ENCODE measurements around the gene CCDC106.

Gene CCDC106

DNA sequence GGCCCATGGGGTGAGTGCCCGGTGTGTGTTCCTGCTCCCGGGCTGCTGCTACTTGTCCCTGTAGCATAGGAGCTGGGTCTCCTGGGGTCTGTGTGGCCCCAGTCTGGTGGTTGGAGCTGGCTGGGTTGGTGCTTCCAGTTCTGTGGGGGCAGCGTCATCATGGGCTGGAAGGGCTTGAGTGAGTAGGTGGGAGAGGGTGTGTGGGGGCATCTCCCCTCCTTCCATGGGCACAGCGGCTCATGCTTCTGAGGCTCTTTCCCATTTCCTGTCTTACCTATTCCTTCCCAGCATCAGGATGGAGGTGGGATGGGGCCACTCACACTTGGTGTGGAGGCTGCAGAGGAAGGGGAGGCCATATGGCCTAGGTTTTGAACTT is 19.0 kb downstream of the CCDC106 start:
- Histone ChIP-seq H2BK120ac (ENCODE audit: low read depth, low read length) (no peak overlapping the region), H3K79me2 (ENCODE audit: control insufficient read depth, insufficient read depth, low read length) (peaks cover 66% of the 10 kb centered on the region), H4K5ac (ENCODE audit: low read length) (no peak overlapping the region), H3K27me3 (ENCODE audit: insufficient read depth, low read length, poor library complexity) (no peaks in the 10 kb centered on the region), H3K79me1 (ENCODE audit: low read length) (peaks cover 17% of the 10 kb centered on the region), H3K18ac (ENCODE audit: low read length) (no peak overlapping the region), H3K9ac (ENCODE audit: low read length) (no peak overlapping the region), H3K27ac (ENCODE audit: low read depth, low read length) (no peak overlapping the region), H4K8ac (ENCODE audit: low read depth, low read length) (no peak overlapping the region), H3K4me2 (ENCODE audit: low read length) (no peak overlapping the region), H3K23ac (ENCODE audit: low read length) (no peak overlapping the region), H3K4me1 (ENCODE audit: control insufficient read depth, low read depth, low read length) (no peaks in the 10 kb centered on the region), H3K4ac (ENCODE audit: low read depth, low read length) (no peak overlapping the region), H2AK5ac (ENCODE audit: low read length) (no peak overlapping the region), H2BK5ac (ENCODE audit: low read length) (no peak overlapping the region), H3K36me3 (ENCODE audit: control insufficient read depth, insufficient read depth, low read length) (peaks cover 38% of the 10 kb centered on the region), H3K4me3 (ENCODE audit: low read length) (no peak overlapping the region), H3K56ac (ENCODE audit: low read length) (no peak overlapping the region), H2BK15ac (replicated peaks; ENCODE audit: low read depth) (no peak overlapping the region)
- WGBS (ENCODE audit: extremely low coverage, insufficient coverage, low lambda C conversion rate): no CpG with 5 or more reads among the region's 4 CpGs
- no peak for DNase-seq

DNA sequence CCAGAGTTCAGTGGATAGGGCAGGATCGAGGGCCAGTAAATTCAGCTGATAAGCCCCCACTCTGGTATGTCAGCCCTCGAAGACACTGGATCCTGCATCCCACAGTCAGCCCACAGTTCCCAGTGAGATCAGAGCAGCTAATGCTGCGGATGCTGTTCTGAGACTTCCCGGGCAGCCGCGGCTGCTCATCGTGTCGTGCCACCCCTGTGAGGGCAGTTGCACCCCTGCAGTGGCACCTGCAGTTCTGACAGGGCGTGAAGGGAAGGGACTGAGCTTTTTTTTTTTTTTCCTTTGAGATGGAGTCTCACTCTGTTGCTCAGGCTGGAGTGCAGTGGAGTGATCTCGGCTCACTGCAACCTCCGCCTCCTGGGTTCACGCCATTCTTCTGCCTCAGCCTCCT is 19.5 kb downstream of the CCDC106 start:
- no peak overlapping the region for H3K9ac ChIP-seq (ENCODE audit: low read length)
- no peak overlapping the region for H3K4ac ChIP-seq (ENCODE audit: low read depth, low read length)
- H3K18ac ChIP-seq (ENCODE audit: low read length): no peak overlapping the region
- no peaks in the 10 kb centered on the region for H3K27me3 ChIP-seq (ENCODE audit: insufficient read depth, low read length, poor library complexity)
- no peak overlapping the region for H3K56ac ChIP-seq (ENCODE audit: low read length)
- no peak overlapping the region for H2BK5ac ChIP-seq (ENCODE audit: low read length)
- H4K5ac ChIP-seq (ENCODE audit: low read length): no peak overlapping the region
- H3K36me3 ChIP-seq (ENCODE audit: control insufficient read depth, insufficient read depth, low read length): peaks cover 38% of the 10 kb centered on the region
- WGBS (ENCODE audit: extremely low coverage, insufficient coverage, low lambda C conversion rate): no CpG with 5 or more reads among the region's 12 CpGs
- no peak overlapping the region for H4K8ac ChIP-seq (ENCODE audit: low read depth, low read length)
- H2AK5ac ChIP-seq (ENCODE audit: low read length): no peak overlapping the region
- no peak overlapping the region for H3K4me2 ChIP-seq (ENCODE audit: low read length)
- H3K4me3 ChIP-seq (ENCODE audit: low read length): no peak overlapping the region
- no peak overlapping the region for H3K23ac ChIP-seq (ENCODE audit: low read length)
- no peak overlapping the region for H2BK120ac ChIP-seq (ENCODE audit: low read depth, low read length)
- H3K27ac ChIP-seq (ENCODE audit: low read depth, low read length): no peak overlapping the region
- H3K79me2 ChIP-seq (ENCODE audit: control insufficient read depth, insufficient read depth, low read length): peaks cover 67% of the 10 kb centered on the region
- H3K79me1 ChIP-seq (ENCODE audit: low read length): peaks cover 17% of the 10 kb centered on the region
- H2BK15ac ChIP-seq (replicated peaks; ENCODE audit: low read depth): no peak overlapping the region
- no peaks in the 10 kb centered on the region for H3K4me1 ChIP-seq (ENCODE audit: control insufficient read depth, low read depth, low read length)
- no peak for DNase-seq

DNA sequence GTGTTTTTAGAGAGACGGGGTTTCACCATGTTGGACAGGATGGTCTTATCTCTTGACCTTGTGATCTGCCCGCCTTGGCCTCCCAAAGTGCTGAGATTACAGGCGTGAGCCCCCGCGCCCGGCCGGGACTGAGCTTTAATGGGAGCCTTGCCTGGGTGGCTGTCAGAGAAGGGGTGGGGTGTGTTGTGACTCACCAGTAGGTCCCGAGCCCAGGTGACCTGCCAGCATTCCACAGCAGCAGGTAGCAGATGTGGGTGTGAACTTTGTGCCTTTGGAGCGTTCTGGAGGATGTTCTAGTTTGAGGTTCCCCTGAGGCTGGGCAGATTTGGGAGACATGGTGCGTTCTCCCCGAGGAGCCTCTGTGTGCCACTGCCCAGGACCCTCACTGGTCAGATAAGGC is 19.9 kb downstream of the CCDC106 start:
- Histone ChIP-seq H3K4me3 (ENCODE audit: low read length) (no peak overlapping the region), H3K18ac (ENCODE audit: low read length) (no peak overlapping the region), H3K36me3 (ENCODE audit: control insufficient read depth, insufficient read depth, low read length) (peaks cover 35% of the 10 kb centered on the region), H3K27me3 (ENCODE audit: insufficient read depth, low read length, poor library complexity) (no peaks in the 10 kb centered on the region), H3K23ac (ENCODE audit: low read length) (no peak overlapping the region), H3K79me2 (ENCODE audit: control insufficient read depth, insufficient read depth, low read length) (peaks cover 63% of the 10 kb centered on the region), H2BK120ac (ENCODE audit: low read depth, low read length) (no peak overlapping the region), H3K9ac (ENCODE audit: low read length) (no peak overlapping the region), H3K4me2 (ENCODE audit: low read length) (no peak overlapping the region), H3K56ac (ENCODE audit: low read length) (no peak overlapping the region), H4K8ac (ENCODE audit: low read depth, low read length) (no peak overlapping the region), H3K27ac (ENCODE audit: low read depth, low read length) (no peak overlapping the region), H3K79me1 (ENCODE audit: low read length) (peaks cover 17% of the 10 kb centered on the region), H2BK15ac (replicated peaks; ENCODE audit: low read depth) (no peak overlapping the region), H2BK5ac (ENCODE audit: low read length) (no peak overlapping the region), H2AK5ac (ENCODE audit: low read length) (no peak overlapping the region), H3K4me1 (ENCODE audit: control insufficient read depth, low read depth, low read length) (no peaks in the 10 kb centered on the region), H4K5ac (ENCODE audit: low read length) (no peak overlapping the region), H3K4ac (ENCODE audit: low read depth, low read length) (no peak overlapping the region)
- no CpG with 5 or more reads among the region's 11 CpGs for WGBS (ENCODE audit: extremely low coverage, insufficient coverage, low lambda C conversion rate)
- DNase-seq: no peak

DNA sequence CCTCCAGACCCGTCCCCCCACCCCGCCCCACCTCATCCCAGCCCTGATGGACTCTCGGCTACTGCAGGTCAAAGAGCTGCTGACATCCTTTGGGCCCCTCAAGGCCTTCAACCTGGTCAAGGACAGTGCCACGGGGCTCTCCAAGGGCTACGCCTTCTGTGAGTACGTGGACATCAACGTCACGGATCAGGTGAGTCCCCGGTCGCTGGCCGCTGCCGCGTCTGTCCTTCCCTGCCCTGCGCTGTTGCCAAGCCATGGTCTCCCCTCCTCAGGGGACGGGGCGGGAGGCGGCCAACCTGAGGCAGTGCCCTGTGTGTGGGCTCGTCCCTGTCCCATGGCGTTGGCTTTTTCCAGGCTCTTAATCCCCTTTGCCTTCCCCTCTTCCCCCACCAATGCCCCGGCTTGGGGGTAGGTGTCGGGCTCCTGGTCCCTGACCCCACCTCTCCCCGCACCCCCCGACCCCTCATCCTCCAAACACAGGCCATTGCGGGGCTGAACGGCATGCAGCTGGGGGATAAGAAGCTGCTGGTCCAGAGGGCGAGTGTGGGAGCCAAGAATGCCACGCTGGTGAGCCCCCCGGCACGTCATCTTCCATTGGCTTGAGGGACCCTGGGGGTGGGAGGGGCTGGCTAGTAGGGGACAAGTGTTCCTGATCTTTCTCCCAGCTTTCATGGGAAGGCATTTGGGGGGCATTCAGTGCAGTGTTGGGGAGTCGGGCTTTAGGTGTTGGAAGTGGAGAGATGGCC is 20.8 kb downstream of the CCDC106 start:
- Histone ChIP-seq H3K4me2 (ENCODE audit: low read length) (no peak overlapping the region), H3K79me1 (ENCODE audit: low read length) (peaks cover 13% of the 10 kb centered on the region), H3K27me3 (ENCODE audit: insufficient read depth, low read length, poor library complexity) (no peaks in the 10 kb centered on the region), H3K27ac (ENCODE audit: low read depth, low read length) (no peak overlapping the region), H3K18ac (ENCODE audit: low read length) (no peak overlapping the region), H3K56ac (ENCODE audit: low read length) (no peak overlapping the region), H3K4ac (ENCODE audit: low read depth, low read length) (no peak overlapping the region), H2BK120ac (ENCODE audit: low read depth, low read length) (no peak overlapping the region), H4K8ac (ENCODE audit: low read depth, low read length) (no peak overlapping the region), H3K36me3 (ENCODE audit: control insufficient read depth, insufficient read depth, low read length) (peaks cover 26% of the 10 kb centered on the region), H2AK5ac (ENCODE audit: low read length) (no peak overlapping the region), H3K9ac (ENCODE audit: low read length) (no peak overlapping the region), H3K4me1 (ENCODE audit: control insufficient read depth, low read depth, low read length) (no peaks in the 10 kb centered on the region), H3K79me2 (ENCODE audit: control insufficient read depth, insufficient read depth, low read length) (peaks cover 60% of the 10 kb centered on the region), H4K5ac (ENCODE audit: low read length) (no peak overlapping the region), H3K4me3 (ENCODE audit: low read length) (no peak overlapping the region), H2BK15ac (replicated peaks; ENCODE audit: low read depth) (no peak overlapping the region), H2BK5ac (ENCODE audit: low read length) (no peak overlapping the region), H3K23ac (ENCODE audit: low read length) (no peak overlapping the region)
- no peak for DNase-seq
- WGBS (ENCODE audit: extremely low coverage, insufficient coverage, low lambda C conversion rate): no CpG with 5 or more reads among the region's 30 CpGs

DNA sequence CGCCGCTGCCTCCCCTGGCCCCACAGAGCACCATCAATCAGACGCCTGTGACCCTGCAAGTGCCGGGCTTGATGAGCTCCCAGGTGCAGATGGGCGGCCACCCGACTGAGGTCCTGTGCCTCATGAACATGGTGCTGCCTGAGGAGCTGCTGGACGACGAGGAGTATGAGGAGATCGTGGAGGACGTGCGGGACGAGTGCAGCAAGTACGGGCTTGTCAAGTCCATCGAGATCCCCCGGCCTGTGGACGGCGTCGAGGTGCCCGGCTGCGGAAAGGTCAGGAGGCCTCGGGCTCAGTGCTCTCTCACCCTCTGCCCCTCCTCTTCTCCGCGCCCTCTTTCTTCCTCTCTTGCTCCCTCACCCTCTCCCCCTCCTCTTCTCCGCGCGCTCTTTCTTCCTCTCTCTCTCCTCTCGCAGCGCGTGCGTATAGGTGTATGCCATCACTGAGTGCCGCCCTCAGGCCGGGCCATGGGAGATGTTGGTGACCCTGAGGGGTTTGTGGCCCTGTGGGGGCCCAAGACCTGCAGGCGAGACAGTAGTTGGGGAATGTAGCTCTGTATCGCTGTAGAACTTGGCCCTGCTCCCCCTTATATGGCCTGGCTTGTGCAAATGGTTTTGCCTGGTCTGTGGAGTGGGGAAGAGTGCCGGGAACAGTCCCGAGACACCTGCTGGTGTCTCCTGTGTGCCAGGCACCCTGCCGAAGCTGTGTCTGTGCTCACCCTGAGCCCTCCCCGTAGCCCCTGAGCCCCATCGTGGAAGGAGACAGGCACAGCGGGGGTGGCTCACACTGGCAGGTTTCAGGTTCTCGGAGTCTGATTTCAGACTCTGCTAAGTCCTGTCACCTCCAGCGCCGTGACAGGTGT is 21.6 kb downstream of the CCDC106 start:
- Histone ChIP-seq H3K4me1 (ENCODE audit: control insufficient read depth, low read depth, low read length) (no peaks in the 10 kb centered on the region), H4K8ac (ENCODE audit: low read depth, low read length) (no peak overlapping the region), H3K27ac (ENCODE audit: low read depth, low read length) (no peak overlapping the region), H2AK5ac (ENCODE audit: low read length) (no peak overlapping the region), H3K79me2 (ENCODE audit: control insufficient read depth, insufficient read depth, low read length) (peaks cover 52% of the 10 kb centered on the region), H3K36me3 (ENCODE audit: control insufficient read depth, insufficient read depth, low read length) (peaks cover 21% of the 10 kb centered on the region), H2BK5ac (ENCODE audit: low read length) (no peak overlapping the region), H3K4ac (ENCODE audit: low read depth, low read length) (no peak overlapping the region), H4K5ac (ENCODE audit: low read length) (no peak overlapping the region), H3K79me1 (ENCODE audit: low read length) (peaks cover 10% of the 10 kb centered on the region), H2BK15ac (replicated peaks; ENCODE audit: low read depth) (no peak overlapping the region), H3K23ac (ENCODE audit: low read length) (no peak overlapping the region), H3K4me2 (ENCODE audit: low read length) (no peak overlapping the region), H2BK120ac (ENCODE audit: low read depth, low read length) (no peak overlapping the region), H3K27me3 (ENCODE audit: insufficient read depth, low read length, poor library complexity) (no peaks in the 10 kb centered on the region), H3K56ac (ENCODE audit: low read length) (no peak overlapping the region), H3K9ac (ENCODE audit: low read length) (no peak overlapping the region), H3K18ac (ENCODE audit: low read length) (no peak overlapping the region), H3K4me3 (ENCODE audit: low read length) (no peak overlapping the region)
- DNase-seq: no peak
- no CpG with 5 or more reads among the region's 43 CpGs for WGBS (ENCODE audit: extremely low coverage, insufficient coverage, low lambda C conversion rate)

Measured in mesendoderm (in vitro differentiated cells).